HG03565 (cell line): Measurements from ENCODE around the gene MAST1.
"Not testable (repeated sequence)": the region's sequence is repeated elsewhere in the genome, so short reads cannot be mapped to it uniquely, and the experiment has no call there.

Source experiments
- ATAC-seq: cut with Tn5 transposase; IDR thresholded peaks from one replicate; pipeline ENCODE4 v1.9.1; 2021; ENCODE audit warnings: mild to moderate bottlenecking, moderate library complexity; ENCODE audit not compliant: unreplicated experiment

MAST1 gene

DNA sequence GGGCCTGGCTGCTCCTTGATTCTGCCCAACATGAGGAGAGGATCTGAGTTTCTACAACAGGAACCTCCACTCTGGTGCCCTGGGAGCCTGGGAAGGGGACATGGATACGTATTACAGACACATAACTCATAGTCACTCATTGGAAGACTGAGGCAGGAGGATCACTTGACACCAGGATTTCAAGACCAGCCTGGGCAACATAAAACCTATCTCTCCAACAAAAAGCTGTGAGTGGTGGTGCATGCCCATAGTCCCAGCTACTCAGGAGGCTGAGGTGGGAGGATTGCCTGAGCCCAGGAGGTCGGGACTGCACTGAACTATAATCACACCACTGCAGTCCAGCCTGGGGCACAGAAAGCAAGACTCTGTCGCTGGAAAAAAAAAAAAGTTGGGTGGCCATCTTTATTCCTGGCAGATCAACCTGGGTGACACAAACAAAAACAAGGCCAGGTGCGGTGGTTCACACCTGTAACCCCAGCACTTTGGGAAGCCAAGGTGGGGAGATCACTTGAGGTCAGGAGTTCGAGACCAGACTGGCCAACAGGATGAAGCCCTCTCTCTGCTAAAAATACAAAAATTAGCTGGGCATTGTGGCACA is 49.8 kb downstream of the MAST1 start:
- no peak for ATAC-seq

DNA sequence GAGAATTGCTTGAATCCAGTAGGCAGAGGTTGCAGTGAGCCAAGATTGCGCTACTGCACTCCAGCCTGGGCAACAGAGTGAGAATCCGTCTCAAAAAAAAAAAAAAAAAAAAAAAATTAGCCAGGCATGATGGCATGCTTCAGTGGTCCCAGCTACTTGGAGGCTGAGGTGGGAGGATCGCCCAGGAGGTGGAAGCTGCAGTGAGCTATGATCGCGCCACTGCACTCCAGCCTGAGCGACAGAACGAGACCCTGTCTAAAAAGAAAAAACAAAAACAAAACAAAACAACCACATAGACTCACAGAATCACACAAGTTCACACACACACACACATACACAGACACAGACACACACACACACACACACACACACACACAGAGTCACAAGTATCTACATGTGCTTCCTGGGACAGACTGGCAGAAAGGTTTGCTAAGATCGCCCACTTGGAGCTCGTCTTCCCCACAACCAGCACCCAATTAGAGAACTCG is 52.0 kb downstream of the MAST1 start:
- ATAC-seq = not testable (repeated sequence)

- peak; percentile 89 for ATAC-seq
These were observed 52.7 kb downstream of the MAST1 start, which contains the start of gene GCDH for GRCh38 chr19:12890787-12891552. Gene GCDH, plus strand, starts transcription at chr19:12891160. Its CDS starts 145 bp downstream, at chr19:12891305.

DNA sequence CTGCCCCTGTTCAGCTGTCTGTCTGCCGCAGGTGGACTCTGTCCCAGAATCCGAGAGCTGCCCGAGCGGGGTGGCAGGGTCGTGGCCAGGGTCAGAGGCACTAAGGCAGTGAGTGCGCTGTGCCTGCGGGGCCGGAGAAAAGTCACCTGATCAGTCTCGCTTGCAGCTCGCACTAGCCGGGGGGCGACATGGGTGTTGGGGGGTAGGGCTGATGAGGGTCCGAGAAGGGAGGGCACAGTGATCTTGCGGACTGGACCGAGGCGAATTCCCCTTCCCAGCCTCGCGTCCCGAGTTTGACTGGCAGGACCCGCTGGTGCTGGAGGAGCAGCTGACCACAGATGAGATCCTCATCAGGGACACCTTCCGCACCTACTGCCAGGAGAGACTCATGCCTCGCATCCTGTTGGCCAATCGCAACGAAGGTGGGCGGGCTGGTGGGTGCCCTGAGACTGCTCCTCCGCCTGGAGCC is 53.3 kb downstream of the MAST1 start:
- no peak for ATAC-seq

DNA sequence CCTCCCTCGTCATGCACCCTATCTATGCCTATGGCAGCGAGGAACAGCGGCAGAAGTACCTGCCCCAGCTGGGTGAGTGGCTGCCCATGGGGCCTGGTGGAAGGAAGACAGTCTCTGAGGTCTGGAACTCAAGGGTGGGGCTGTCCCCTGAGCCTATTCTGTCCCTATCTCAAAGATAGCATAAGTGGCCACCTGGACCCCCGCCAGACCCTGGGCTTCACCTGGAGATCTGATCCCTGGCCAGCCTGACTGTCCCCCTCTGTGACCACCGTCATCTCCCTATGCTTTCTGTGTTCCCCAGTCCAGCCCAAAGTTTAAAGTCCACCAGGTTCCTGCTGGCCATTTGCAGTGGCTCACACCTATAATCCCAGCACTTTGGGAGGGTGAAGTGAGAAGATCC is 55.3 kb downstream of the MAST1 start:
- no peak for ATAC-seq

- no peak for ATAC-seq
These were observed 58.1 kb downstream of the MAST1 start for GRCh38 chr19:12896460-12896859.

- ATAC-seq = no peak
These were observed 61.7 kb downstream of the MAST1 start for GRCh38 chr19:12899891-12900518.

DNA sequence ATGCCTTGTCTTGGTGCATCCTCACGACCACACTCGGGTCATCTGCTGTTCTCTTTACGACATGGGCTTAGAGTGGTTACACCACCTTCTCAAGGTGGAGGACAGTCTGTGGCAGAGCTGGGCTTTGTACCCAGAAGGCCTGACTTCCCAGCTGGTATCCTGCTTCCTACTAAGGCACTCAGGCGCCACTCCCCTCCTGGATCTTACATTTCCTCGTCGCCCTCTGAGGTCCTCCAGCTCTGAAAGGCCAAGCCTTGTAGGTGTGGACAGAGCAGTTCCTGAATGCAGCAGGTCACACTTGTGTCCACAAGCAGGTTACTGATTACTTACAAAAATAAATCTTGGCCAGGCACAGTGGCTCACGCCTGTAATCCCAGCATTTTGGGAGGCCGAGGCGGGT is 68.9 kb downstream of the MAST1 start:
- no peak for ATAC-seq

DNA sequence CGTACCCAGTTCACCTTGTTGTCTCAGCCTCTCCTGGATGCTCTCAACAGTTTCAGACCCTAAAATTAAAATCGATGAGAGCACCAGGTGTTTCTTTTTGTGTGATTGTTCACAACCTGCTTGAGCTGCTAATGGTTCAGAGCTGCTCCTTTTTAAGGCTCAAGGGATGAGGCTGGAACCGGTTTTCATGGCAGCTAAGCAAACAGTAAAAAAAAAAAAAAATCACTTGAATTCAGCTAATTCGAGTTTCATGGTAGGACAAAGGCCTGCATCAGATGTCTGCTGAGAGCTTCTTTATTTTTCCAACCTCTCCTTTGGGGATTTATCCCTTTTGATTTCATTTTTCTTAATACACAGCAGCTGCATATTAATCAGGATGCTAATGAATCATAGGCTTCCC is 74.3 kb downstream of the MAST1 start:
- no peak for ATAC-seq

DNA sequence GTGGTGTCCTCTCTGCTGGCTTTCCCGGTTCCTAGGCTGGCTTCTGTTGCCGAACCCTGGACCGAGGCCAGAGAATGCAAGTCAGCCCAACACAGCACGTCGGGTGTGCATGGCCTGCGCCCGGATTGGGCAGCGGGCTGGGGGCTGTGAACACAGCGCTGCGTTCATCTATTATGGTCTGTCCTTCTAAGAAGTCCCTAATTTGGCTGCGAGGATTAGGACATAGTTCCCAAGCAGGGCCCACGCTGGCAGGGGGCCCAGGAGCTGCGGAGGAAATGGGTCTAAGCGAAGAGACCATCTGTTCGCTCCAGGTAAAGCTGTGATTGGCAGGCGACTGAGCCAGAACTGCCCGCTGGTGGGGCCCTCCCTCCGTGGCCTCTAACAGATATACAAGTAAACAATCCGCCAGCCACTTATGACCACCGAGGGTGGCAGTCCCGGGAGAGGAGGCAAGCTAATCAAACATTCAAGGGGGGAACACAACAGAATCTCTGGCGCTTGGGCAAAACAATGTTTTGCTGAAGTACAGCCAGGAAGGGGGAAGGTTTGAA is 74.8 kb downstream of the MAST1 start:
- no peak for ATAC-seq

- no peak for ATAC-seq
These were observed 75.8 kb downstream of the MAST1 start for GRCh38 chr19:12913851-12914690.

DNA sequence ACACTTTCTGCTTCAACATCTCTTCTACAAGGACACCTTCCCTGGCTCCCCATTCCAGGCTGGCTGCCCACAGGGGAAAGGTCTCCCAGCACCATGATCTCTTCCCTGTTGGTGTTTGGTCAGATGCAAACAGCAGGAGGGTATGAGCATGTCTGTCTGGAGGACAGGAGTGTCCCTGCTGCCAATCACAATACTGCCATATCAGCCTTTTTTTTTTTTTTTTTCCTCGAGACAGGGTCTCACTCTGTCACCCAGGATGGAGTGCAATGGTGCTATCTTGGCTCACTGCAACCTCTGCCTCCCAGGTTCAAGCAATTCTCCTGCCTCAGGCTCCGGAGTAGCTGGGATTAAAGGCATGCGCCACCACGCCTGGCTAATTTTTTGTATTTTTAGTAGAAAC is 77.5 kb downstream of the MAST1 start:
- ATAC-seq = not testable (repeated sequence)

GRCh38 chr19:12918253-12918652 is 79.9 kb downstream of the MAST1 start:
- no peak for ATAC-seq

DNA sequence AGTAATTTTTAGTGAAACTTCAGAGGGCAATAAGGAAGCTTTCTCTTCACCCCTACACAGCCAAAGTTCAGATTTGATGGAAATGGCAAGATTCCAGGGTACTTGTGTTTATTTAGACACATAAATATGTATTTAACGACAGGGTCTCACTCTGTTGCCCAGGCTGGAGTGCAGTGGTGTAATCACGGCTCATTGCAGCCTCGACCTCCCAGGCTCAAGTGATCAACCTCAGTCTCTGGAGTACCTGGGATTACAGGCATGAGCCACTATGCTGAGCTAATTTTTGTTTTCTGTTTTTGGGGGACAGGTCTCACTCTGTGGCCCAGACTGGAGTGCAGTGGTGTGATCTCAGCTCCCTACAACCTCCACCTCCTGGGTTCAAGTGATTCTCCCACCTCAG is 82.7 kb downstream of the MAST1 start:
- no peak for ATAC-seq

GRCh38 chr19:12922959-12923358 is 84.6 kb downstream of the MAST1 start:
- no peak for ATAC-seq
